HG02970 (cell line): ENCODE data around the gene PLAAT5.
"Not testable (repeated sequence)": the region's sequence is repeated elsewhere in the genome, so short reads cannot be mapped to it uniquely, and the experiment has no call there.

Experiments
- ATAC-seq: cut with Tn5 transposase; IDR thresholded peaks from one replicate; pipeline ENCODE4 v1.9.1; 2021; ENCODE audit warnings: mild to moderate bottlenecking, moderate library complexity, moderate number of reproducible peaks; ENCODE audit not compliant: unreplicated experiment, low FRiP score

The PLAAT5 gene

GRCh38 chr11:63489879-63490278 is 1.1 kb downstream of the PLAAT5 start:
- ATAC-seq = no peak

GRCh38 chr11:63488789-63489188 is 2.2 kb downstream of the PLAAT5 start:
- ATAC-seq = no peak

GRCh38 chr11:63485777-63486176 is 5.2 kb downstream of the PLAAT5 start:
- ATAC-seq = no peak

- no peak for ATAC-seq
Observed at GRCh38 chr11:63480039-63480438, 10.9 kb downstream of the PLAAT5 start.

GRCh38 chr11:63478896-63479295 is 12.1 kb downstream of the PLAAT5 start:
- no peak for ATAC-seq

- ATAC-seq = no peak
Observed at GRCh38 chr11:63476618-63477017, 14.3 kb downstream of the PLAAT5 start.

GRCh38 chr11:63472372-63472771 is 18.6 kb downstream of the PLAAT5 start:
- ATAC-seq = no peak

- ATAC-seq = no peak
Observed at GRCh38 chr11:63470311-63470710, 20.7 kb downstream of the PLAAT5 start.

- ATAC-seq = no peak
Observed at GRCh38 chr11:63462137-63462536, 28.8 kb downstream of the PLAAT5 start.

GRCh38 chr11:63459586-63459985 is 31.4 kb downstream of the PLAAT5 start:
- ATAC-seq = no peak

GRCh38 chr11:63448646-63449045 is 42.3 kb downstream of the PLAAT5 start:
- ATAC-seq = no peak

GRCh38 chr11:63445720-63446119 is 45.2 kb downstream of the PLAAT5 start:
- no peak for ATAC-seq

GRCh38 chr11:63445118-63445517 is 45.8 kb downstream of the PLAAT5 start:
- ATAC-seq = no peak

- ATAC-seq = no peak
Observed at GRCh38 chr11:63444160-63444559, 46.8 kb downstream of the PLAAT5 start.

GRCh38 chr11:63443714-63444113 is 47.3 kb downstream of the PLAAT5 start:
- ATAC-seq = no peak

GRCh38 chr11:63435831-63436230 is 55.1 kb downstream of the PLAAT5 start:
- not testable (repeated sequence) for ATAC-seq

GRCh38 chr11:63435351-63435750 is 55.6 kb downstream of the PLAAT5 start:
- not testable (repeated sequence) for ATAC-seq

GRCh38 chr11:63430731-63431130 is 60.2 kb downstream of the PLAAT5 start:
- not testable (repeated sequence) for ATAC-seq

GRCh38 chr11:63427971-63428508 is 62.9 kb downstream of the PLAAT5 start:
- no peak for ATAC-seq

- no peak for ATAC-seq
Observed at GRCh38 chr11:63417174-63417852, 73.7 kb downstream of the PLAAT5 start.
